Keratinocyte (primary cell): Measurements from ENCODE around the gene RFX8.

Experiments used
- CTCF ChIP-seq, 3 experiments: IDR thresholded peaks in 1 of 3; conservative IDR thresholded peaks in 1 of 3; optimal IDR thresholded peaks in 1 of 3; 2 replicates in 2 of 3; 3 replicates in 1 of 3; pipeline versions ENCODE3 to v1.5.1; 2011; ENCODE audit warnings: low read length in 3 of 3, mild to moderate bottlenecking in 3 of 3, moderate library complexity in 2 of 3, control low read depth in 1 of 3, inconsistent platforms in 1 of 3; ENCODE audit not compliant: insufficient read depth in 2 of 3; ENCODE audit errors: extremely low read depth in 1 of 3
- EZH2 ChIP-seq: IDR thresholded peaks from one replicate; pipeline ENCODE4 v1.6.1; 2012; ENCODE audit warnings: inconsistent platforms, mild to moderate bottlenecking, low read length, moderate library complexity

GRCh38 chr2:101479810-101480209, 4.9 kb upstream of the RFX8 start:
- TF ChIP-seq CTCF (optimal IDR thresholded peaks at IDR 0.05 in 1 of 3, IDR thresholded peaks at IDR 0.05 in 1 of 3, conservative IDR thresholded peaks at IDR 0.05 in 1 of 3; ENCODE audit: extremely low read depth in 1 of 3, insufficient read depth in 2 of 3, low read length in 3 of 3): no peak
- TF ChIP-seq EZH2: no peak
